ENCODE measurements around the gene EPHB6.

DNA sequence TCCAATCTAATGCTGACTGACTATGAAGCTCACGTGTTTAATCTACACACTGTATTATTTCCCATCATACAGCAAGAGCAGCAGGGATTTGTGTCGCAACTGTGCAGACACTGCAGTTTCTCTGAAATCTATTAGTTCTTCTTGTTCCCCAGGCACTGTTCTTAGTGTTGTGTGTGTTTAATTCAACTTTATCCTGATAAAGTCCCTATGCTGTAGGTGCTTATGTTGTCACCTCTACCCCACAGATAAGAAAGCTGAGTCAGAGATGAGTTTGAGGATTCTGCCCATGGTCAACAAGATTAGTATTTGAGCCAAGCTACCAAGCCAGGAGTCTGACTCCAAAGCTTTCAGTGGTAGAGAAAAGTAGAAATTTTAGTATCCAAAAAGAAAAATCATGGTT, 22.5 kb upstream of the EPHB6 start:
- TF ChIP-seq, protein P1, sequence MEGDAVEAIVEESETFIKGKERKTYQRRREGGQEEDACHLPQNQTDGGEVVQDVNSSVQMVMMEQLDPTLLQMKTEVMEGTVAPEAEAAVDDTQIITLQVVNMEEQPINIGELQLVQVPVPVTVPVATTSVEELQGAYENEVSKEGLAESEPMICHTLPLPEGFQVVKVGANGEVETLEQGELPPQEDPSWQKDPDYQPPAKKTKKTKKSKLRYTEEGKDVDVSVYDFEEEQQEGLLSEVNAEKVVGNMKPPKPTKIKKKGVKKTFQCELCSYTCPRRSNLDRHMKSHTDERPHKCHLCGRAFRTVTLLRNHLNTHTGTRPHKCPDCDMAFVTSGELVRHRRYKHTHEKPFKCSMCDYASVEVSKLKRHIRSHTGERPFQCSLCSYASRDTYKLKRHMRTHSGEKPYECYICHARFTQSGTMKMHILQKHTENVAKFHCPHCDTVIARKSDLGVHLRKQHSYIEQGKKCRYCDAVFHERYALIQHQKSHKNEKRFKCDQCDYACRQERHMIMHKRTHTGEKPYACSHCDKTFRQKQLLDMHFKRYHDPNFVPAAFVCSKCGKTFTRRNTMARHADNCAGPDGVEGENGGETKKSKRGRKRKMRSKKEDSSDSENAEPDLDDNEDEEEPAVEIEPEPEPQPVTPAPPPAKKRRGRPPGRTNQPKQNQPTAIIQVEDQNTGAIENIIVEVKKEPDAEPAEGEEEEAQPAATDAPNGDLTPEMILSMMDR (IDR thresholded peaks at IDR 0.05; ENCODE audit: poor library complexity, severe bottlenecking): no peak
- TF ChIP-seq TAF1 (IDR thresholded peaks at IDR 0.05; ENCODE audit: low read depth) (no peak), EP300 (conservative IDR thresholded peaks at IDR 0.05; ENCODE audit: poor library complexity, severe bottlenecking) (no peak), MXI1 (conservative IDR thresholded peaks at IDR 0.05; ENCODE audit: poor library complexity, severe bottlenecking) (no peak), POLR2AphosphoS5 (IDR thresholded peaks at IDR 0.05) (no peak)

Measured in neural cell (in vitro differentiated cells).